Neural cell (in vitro differentiated cells): Measurements from ENCODE around the gene COBLL1.

Experiments used
- EP300 ChIP-seq: fragments of 450-650 bp; conservative IDR thresholded peaks from 2 replicates; pipeline ENCODE4 v1.6.1; 2014; ENCODE audit warnings: antibody characterized with exemption, mild to moderate bottlenecking, moderate library complexity; ENCODE audit not compliant: poor library complexity, severe bottlenecking
- MXI1 ChIP-seq: fragments of 450-650 bp; conservative IDR thresholded peaks from 2 replicates; pipeline ENCODE4 v1.6.1; 2014; ENCODE audit warnings: antibody characterized with exemption, mild to moderate bottlenecking; ENCODE audit not compliant: poor library complexity, severe bottlenecking
- POLR2AphosphoS5 ChIP-seq: IDR thresholded peaks from 2 replicates; pipeline ENCODE4 v1.6.1; 2012
- RAD21 ChIP-seq: fragments of 450-650 bp; conservative IDR thresholded peaks from 2 replicates; pipeline ENCODE4 v1.6.1; 2014; ENCODE audit warnings: antibody characterized with exemption, mild to moderate bottlenecking, moderate library complexity
- SMC3 ChIP-seq: fragments of 450-650 bp; conservative IDR thresholded peaks from 2 replicates; pipeline ENCODE4 v1.6.1; 2014; ENCODE audit warnings: antibody characterized with exemption, mild to moderate bottlenecking, moderate library complexity; ENCODE audit not compliant: poor library complexity
- TAF1 ChIP-seq: IDR thresholded peaks from 2 replicates; pipeline ENCODE4 v1.6.1; 2012; ENCODE audit warnings: low read depth
- TF ChIP-seq, protein P1 (sequence below): fragments of 450-650 bp; IDR thresholded peaks from 2 replicates; pipeline ENCODE4 v1.5.1; 2014; ENCODE audit warnings: antibody characterized with exemption, mild to moderate bottlenecking, moderate library complexity; ENCODE audit not compliant: poor library complexity, severe bottlenecking

DNA sequence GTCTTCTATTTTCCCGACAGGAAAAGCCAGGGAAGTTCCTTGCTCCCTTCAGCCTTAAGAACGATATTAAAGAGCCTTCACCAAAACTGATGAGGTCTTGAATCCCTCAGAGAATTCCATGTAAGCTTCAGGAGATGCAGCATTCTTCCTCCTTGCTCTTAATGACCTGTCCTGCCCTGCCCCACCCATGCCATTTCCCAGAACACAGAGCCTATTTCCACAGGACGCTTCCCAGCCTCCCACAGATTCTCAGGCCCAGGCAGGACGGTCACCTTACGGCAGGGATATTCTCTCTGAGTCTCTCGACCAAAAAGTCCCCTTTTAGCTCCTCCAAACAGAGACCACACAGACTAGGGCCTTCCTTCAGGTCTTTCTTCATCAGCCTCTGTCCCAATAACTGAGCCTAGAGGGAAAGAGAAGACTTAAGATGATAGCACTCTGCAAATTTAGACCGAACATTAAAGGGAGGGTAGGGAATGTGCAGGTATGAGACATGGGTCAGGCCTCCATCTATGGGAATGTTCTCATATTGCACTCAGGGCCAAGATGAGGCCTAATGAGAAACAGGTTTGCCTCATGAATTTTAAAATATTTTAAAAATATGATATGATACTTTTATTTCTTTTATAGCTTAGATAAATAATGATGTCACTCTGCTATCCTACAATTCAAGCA is 62.1 kb downstream of the COBLL1 start:
- TF ChIP-seq, protein P1, sequence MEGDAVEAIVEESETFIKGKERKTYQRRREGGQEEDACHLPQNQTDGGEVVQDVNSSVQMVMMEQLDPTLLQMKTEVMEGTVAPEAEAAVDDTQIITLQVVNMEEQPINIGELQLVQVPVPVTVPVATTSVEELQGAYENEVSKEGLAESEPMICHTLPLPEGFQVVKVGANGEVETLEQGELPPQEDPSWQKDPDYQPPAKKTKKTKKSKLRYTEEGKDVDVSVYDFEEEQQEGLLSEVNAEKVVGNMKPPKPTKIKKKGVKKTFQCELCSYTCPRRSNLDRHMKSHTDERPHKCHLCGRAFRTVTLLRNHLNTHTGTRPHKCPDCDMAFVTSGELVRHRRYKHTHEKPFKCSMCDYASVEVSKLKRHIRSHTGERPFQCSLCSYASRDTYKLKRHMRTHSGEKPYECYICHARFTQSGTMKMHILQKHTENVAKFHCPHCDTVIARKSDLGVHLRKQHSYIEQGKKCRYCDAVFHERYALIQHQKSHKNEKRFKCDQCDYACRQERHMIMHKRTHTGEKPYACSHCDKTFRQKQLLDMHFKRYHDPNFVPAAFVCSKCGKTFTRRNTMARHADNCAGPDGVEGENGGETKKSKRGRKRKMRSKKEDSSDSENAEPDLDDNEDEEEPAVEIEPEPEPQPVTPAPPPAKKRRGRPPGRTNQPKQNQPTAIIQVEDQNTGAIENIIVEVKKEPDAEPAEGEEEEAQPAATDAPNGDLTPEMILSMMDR, result no peak
- TF ChIP-seq POLR2AphosphoS5 (no peak), EP300 (no peak), TAF1 (no peak), MXI1 (no peak), RAD21 (no peak), SMC3 (no peak)
